NCI-H2171 treated with DMSO at 0.1 percent for 48 hours (cell line): Measurements from ENCODE around the gene EMC10.

Experiments
- DNase-seq: peaks from one replicate; lab custom pipeline; 2025; lab: John Stamatoyannopoulos, UW

Gene EMC10

DNA sequence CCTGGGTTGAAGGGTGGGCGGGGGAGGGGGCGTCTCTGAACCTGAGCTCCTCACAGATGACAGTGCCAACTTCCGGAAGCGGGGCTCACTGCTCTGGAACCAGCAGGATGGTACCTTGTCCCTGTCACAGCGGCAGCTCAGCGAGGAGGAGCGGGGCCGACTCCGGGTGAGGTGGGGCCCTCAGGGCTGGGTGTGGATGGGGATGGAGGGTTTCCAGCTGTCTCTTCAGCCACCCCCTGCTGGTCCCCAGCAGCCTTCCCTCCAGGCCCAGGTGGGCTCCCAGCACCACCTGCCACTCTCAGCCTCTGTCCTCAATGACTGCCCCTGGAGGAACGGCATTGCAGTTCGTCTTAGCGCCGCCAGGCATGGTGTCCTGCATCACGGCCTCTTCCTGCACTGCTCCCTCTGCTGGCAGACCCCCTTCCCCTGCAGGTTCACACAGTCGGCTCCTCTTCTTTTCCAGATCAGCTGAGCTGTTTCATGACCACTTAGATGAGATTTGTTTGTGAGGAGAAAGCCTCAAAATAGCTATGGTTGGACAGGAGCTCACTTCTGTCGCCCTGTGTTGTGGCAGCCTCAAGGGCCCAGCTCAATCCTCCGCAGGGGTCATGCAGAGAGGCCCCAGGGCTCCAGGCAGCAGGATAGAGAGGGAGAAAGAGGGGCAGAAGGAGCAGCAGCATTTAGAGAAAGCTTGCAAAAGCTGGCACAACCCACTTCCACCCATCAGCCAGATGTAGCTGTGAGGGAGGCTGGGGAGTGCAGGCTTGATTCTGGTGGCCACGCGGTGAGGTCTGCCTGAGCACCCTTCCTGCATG, 2.8 kb downstream of the EMC10 start:
- no peak for DNase-seq

DNA sequence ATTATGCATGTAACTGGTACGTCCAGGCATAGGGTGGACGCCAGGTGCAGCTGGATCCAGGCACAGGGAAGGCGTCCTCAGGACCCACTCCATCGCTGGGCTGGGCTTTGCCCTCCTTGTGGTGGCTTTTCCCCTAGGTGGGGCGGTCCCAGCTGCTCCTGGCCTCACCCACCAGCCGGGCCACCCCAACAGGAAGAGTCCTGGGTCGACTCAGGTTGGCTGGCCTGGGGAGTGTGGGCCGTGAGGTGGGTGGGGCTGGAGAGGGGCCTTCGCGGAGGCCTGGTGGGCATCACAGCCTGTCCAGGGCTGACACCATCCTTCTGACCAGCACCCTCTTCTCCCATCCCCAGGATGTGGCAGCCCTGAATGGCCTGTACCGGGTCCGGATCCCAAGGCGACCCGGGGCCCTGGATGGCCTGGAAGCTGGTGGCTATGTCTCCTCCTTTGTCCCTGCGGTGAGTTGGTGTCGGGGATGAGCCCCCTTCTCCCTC, 3.5 kb downstream of the EMC10 start:
- no peak for DNase-seq

DNA sequence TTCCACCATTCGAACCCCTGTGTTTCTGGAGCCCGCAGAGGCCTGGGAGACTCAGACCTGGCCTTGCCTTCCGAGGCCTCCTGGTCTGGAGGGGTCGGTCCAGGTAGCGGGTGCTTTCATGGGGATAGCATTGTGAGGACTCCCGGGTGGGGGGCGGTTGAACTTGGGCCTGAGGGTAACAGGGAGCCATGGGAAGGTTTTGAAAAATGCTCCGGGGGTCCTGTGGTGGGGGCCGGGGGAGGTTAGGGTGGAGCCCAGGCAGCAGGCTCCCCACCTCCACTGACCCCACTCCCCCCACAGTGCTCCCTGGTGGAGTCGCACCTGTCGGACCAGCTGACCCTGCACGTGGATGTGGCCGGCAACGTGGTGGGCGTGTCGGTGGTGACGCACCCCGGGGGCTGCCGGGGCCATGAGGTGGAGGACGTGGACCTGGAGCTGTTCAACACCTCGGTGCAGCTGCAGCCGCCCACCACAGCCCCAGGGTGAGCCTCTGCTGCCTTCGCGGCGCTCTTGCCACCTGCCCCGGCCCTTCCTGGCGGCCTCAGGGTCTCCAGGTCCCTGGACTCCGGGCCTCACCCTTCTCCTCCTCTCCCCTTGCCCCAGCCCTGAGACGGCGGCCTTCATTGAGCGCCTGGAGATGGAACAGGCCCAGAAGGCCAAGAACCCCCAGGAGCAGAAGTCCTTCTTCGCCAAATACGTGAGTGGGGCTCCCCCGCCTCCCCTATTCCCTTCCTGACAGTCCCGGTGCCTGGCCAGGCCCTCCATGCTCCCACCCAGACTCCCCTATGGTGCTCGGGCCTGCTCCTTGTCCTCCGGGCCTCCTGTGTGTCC, 4.2 kb downstream of the EMC10 start:
- no peak for DNase-seq

DNA sequence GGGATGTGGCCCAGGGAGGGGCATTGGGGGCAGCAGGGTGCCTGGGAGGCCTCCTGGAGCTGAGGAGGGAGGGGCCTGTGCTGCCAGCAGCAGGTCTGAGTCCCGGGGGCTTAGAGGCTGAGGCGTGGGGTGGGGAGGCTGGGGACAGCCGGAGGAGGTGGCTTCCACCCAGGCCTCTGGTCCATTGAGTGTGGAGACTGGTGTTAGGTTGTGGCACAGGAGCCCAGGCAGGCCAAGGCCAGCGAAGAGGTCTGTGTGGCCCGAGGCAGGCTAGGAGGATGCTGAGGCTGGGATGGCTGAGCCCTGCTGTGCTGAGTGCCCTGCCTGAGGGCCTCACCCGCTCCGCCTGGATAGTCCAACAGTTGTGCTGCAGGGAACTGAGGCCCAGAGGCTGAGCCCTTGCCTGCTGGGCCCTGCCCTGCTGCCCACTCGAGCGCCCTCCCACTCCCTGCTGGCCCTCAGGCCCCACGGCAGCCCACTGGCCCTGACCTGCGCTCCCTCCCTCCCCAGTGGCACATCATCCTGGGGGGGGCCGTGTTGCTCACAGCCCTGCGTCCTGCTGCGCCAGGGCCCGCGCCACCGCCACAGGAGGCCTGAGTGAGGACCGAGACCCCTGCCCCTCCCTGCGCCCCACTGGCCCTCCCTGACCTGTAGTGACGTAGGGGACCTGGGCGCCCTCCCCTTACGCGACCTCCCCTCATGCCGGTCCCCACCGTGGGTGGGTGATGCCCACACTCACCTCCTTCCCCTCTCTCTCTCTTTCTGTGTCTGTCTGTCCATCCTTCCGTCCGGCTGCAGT, 5.2 kb downstream of the EMC10 start:
- DNase-seq, result no peak

DNA sequence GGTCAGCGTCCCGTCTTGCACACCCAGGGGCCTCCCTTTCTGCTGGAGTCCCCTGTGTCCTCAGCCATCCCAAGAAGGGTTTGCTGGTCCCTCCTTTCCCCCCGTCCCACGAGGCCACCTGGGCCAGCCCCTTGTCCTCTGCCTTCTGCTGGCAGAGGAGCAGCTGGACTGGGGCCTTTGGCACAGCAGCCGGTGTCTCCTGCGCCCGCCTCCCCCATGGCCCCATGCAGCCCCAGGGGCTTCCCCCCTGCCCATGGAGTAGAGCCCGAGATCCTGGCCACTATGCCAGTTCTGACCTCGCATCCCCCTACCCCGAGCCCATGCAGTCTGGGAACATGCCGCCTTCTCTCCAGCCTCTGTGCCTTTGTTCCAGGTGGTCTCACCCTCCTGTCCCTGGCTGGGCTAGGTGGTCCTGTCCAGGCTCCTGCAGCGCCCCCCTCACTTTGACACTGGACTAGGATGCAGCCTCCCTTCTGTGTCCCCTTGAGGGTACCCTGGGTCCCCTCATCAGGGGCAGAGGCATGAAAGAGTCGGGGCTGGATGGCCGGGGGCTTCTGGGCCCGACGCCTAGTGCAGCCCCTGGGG, 6.1 kb downstream of the EMC10 start:
- DNase-seq, result no peak

DNA sequence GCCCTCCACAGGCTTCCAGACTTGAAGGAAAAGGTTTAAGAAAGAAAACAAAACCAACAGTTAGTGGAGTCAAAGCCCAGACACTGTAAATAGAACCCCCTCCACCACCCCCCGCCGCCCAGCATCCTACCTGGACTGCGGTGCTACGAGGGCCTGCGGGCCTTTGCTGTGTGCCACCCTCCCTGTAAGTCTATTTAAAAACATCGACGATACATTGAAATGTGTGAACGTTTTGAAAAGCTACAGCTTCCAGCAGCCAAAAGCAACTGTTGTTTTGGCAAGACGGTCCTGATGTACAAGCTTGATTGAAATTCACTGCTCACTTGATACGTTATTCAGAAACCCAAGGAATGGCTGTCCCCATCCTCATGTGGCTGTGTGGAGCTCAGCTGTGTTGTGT, 6.6 kb downstream of the EMC10 start:
- no peak for DNase-seq

DNA sequence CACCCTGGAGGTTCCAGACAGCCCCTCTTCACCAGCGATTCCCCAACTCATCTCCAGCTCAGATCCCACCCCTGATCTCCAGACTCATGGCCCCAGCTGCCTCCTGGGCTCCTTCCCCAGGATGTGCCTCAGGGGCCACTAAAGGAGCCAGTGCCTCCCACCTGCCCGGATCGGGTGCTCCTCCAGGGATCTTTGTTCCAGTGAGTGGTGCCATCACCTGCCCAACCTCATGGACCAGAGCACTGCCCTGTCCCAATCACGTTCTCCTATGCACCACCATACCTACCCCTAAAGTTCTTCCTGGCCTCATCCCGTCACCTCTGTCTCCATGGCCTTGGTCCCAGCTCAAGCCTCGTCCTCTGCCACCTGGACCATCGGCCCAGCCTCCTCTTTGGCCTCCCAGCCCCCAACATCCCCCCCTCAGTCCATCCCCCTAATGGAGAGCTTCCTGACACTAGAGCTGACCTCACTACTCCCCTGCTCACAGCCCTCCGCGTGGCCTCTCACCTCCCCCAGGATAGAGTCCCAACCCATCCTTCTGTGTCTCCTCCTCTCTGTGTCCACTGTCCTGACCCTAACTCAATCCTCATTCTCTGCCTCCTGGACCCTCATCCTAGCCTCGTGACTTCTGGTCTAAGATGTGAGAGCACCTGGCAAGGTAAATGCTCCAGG, 9.1 kb downstream of the EMC10 start:
- no peak for DNase-seq

DNA sequence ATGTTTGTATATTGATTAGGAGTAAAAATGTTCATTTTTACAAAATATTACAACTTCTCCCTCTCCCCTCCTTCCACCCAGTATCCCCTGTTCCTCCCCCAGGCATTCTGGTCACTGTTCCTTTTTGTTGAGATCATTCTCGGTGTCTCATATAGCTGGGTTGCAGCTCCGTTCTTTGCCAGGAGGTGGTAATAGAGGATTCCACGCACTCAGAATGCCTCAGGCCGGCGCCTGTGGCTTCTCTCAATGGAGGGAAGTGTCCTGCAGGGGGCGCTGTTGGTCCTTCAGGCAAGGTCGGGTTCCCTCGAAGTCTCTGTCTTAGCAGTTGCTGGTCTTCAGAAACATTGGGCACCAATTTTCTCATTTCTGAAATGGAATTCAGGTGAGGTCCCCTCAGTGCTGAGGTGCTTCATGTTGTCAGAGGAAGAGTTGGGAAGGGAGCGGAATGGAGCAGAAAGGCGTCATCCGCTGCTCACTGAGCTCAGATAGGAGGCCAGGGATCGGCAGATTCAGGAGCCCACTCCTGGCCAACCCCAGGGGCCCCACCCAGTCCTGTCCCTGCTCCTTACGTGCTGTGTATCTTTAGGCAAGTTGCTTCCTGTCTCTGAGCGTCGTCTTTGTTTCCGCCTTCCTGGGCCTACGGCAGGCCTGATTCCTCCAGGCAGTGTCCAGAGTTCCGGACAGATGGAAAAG, 10.7 kb downstream of the EMC10 start:
- peak; percentile 59 for DNase-seq

DNA sequence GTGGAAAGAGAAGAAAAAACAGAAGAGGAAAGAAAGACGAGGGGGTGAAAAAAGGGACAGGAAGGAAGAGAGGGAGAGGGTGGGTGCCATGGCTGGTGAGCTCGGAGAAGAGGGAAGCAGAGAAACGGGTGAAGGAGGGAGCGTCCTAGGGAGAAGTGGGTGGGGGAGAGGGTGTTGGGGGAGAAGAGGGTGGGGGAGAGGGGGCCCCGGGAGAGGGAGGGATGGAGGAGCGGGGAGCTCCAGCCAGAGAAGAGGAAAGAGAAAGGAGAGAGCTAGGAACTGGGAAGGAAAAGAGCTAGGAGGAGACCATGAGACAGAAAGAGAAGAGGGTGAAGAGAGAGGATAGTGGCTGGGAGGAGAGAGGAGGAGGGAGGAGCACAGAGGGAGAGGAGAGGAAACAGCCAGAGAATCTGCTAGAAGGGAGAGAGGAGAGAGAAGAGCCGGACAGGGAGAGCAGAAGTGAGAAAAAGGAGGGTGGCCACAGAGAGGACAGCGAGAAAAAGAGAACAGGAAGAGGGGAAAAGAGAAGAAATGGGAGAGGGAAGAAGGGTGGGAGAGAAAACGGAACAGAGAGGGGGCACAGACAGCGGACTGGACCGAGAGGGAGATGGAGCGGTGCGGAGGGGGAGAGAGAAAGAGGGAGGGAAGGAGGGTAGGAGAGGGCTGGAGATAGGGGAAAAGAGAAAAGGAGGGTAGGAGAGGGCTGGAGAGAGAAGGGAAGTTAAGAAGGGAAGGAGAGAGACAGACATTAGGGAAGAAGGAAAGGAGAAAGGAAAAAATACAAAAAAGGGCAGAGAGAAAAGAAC, 12.3 kb downstream of the EMC10 start:
- no peak for DNase-seq

DNA sequence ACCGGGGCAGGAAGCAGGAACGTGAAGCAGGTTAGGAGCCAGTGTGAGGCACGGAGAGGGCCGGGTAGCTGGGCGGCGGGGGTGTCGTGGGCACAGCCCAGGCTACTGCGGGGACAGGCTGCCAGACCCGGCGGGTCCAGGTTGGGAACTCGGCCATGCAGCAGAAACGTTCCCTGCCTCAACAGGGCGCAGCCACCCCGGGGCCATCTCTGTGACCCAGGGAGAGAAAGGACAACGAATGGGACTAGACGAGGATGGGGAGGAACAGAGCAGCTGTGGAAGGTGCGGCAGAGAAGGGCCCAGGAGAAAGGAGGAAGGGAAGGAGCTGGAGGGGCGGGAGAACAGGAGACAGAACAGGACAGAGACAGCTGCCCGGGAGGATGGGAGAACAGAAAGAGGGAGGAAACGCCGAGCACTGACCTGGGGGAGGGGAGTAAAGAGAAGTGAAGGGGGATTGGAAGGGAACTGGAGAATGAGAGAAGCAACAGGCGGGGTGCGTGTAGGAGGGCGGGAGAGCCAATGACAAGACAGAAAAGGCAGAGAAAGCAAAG, 13.2 kb downstream of the EMC10 start:
- no peak for DNase-seq

DNA sequence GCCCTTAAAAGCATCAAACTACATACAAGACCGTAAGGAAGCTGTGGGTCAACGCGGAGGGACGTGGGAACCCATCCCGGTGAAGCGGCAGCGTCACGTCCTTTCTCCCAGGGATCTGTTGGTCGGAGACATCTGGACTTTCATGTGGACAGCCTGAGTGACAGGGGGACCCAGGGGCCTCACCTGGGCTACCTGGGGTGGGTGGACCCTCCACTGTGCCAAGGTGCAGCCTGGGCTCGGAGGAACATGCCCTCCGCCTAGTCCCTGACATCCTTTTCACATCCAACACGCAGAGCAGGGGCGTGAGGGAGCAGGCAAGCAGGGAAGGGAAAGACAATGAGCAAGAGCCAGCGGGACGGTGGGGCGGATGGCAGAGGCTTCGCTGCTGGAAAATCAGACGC, 14.1 kb downstream of the EMC10 start:
- DNase-seq, result no peak

DNA sequence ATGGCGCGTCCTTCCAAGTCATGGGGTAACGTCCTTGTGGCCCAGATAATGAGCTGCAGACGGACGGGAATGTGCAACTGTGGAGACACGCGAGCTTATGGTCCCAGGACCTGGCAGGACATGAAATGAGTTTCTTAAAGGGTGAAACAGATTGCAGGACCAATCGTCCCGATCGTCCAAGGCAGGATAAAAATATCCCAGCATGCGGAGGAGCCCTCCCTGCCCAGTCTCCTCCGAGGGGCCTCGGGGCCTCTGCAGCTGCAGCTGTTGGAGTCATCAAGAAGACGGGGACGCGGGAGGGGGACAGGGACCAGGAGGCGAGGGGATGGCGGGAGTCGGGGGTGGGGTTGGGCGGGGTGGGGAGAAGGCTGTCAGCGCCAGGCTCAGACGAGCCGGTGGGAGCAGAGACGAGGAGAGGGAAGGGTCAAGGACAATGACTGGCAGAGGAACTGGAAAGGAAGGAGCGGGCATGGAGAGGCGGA, 14.7 kb downstream of the EMC10 start:
- no peak for DNase-seq

DNA sequence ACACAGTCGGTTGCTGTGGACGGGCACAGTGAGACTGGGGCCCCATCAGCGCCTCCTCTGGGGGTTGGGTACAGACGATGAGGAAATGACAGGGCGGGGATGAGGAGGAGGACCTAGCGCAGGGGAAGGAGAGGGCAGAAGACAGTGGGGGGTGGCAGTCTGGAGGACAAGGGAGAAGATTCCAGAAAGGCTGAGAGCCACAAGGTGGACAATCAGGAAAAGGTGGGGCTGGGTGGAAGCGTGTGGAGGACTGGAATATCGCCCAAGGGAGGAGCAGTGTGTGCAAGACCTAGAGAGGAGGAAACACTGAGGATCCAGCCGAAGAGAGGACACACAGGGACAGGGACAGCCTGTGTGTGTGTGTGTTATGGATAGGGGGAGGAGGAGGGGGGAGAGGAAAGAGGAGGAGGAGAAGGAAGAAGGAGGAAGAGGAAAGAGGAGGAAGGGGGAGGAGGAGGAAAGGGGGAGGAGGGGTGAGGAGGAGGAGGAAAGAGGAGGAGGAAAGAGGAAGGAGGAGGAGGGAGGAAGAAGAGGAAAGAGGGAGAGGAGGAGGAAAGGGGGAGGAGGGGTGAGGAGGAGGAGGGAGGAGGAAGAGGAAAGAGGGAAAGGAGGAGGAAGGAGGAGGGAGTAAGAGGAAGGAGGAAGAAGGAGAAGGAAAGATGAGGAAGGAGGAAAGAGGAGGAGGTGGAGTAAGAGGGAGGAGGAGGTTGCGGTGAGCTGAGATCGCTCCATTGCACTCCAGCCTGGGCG, 16.2 kb downstream of the EMC10 start:
- DNase-seq, result no peak

DNA sequence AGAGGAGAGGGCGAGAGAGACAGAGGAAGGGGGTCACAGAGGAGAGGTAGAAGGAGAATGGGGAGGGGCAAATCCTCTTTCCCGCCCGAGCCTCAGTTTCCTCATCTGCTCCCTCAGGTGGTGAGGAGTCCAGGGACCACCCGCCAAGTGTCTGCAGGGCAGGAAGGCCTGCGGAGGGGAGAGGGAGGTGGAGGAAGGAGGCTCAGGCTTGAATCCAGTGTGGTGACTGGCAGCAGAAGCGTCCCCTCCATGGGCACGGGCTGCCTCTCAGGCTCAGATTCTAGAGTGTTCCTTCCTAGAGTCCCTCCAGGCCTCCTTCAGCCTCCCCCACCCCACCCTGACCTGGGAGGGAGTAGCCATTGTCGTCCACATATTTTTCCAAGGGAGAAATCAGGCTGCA, 16.9 kb downstream of the EMC10 start:
- no peak for DNase-seq

DNA sequence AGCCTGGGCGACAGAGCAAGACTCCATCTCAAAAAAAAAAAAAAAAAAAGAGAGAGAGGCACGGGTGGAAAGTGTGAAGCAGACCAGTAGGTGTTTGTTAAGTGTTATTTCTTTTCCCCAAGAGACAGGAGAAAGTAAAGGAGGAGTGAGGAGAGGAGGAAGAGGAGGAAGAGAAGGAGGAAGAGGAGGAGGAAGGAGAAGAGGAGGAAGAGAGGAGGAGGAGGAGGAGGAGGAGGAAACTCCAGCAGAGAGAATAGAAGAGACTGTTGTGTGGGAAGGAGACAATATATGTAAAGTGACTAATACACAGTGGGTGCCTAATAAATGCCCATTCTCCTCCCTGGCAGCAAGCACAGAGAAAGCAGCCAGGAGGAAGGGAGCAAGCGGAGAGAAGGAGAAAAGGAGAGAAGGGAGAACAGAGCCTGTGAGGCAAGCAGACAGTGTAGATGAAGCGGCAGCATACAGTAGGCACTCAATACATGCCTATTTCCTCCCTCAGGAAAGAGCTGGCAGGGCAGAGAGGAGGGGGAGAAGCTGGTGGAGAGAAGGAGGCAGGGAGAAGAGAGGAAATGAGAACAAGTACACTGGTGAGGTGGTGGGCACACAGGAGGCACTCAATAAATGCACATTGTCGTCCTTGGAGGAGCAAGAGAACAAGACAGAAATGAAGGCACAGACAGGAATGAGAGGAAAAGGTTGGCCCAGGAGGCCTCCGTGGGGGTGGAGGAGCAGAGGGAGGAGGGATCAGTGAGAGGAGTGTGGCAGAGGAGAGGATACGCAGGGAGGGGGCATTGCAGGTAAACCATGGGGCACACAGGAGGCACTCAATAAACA, 18.1 kb downstream of the EMC10 start:
- no peak for DNase-seq

DNA sequence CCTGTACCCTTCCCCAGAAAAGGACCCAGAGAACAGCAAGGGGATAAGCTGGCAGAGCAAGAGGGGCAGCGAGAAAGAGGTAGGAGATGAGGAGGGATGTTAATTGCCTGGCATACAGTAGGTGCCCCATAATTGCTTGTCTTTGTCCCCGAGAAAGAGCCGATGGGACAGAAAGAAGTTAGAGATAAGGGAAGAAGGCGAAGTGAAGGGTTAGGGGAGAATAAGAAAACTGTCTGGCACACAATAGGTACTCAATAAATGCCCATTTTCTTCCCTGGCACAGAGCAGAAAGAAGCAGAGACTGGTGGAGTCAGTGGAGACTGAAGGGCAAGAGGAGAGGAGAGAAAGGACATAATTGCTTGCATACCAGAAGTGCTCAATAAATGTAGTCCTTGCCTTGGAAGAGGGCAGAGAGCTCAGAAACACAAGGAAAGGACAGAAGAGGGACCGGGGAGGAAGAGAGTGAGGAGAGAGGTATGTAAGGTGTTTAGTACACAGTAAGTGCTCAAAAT, 18.8 kb downstream of the EMC10 start:
- no peak for DNase-seq

DNA sequence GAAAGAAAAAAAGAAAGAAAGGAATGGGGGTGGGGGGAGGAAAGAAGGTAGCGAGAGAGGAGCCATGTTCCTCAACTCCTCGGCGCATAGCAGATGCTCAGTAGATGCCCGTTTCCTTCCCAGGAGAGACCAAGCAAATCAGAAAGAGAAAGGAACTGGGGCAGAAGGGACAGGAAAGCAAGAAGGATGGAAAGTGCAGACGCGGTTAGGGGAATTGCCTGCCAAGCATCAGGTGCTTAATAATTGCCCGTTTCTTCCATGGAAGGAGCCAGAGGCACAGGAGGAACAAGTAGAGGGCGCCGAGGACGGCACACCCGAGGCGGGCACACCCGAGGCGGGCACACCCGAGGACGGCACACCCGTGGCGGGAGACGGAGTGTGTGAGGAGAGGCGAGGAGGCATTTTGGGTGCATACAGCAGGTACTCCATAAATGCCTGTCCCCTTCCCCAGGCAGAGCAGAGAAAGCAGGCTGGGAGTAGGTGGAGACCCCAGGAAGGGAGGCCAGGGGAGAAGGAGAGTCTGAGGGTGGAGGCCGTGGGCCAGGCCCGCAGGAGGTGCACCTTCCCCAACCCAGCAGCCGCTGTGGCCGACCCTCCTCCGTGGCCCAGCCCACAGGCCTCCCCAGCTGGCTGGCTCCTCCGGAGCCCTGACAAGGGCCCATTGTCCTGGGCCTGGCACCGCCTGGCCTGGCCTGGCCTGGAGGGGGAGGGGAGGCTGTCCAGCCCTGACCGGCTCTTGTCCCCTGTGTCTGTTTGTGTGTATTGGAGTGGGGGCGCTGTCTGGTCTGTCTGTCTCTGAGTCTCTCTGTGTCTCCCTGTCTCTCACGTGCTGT, 20.1 kb downstream of the EMC10 start:
- no peak for DNase-seq
